Transverse colon (tissue), 3 donors: ENCODE results near the gene ETV6.

Experiments
- POLR2A ChIP-seq: fragments of 450-650 bp; IDR thresholded peaks from one replicate; pipeline ENCODE4 v1.6.1; 2016; ENCODE audit warnings: antibody characterized with exemption, mild to moderate bottlenecking, moderate library complexity
- TF ChIP-seq, protein P1 (sequence below), 5 experiments: fragments of 200-600 bp in 3 of 5; fragments of 450-650 bp in 2 of 5; sonication (generic) in 3 of 5; IDR thresholded peaks; 1 replicate in 2 of 5; 2 replicates in 3 of 5; pipeline ENCODE4 v1.5.1; 2016 to 2017; ENCODE audit warnings: antibody characterized with exemption in 5 of 5, inconsistent platforms in 3 of 5, mild to moderate bottlenecking in 2 of 5, moderate library complexity in 1 of 5

DNA sequence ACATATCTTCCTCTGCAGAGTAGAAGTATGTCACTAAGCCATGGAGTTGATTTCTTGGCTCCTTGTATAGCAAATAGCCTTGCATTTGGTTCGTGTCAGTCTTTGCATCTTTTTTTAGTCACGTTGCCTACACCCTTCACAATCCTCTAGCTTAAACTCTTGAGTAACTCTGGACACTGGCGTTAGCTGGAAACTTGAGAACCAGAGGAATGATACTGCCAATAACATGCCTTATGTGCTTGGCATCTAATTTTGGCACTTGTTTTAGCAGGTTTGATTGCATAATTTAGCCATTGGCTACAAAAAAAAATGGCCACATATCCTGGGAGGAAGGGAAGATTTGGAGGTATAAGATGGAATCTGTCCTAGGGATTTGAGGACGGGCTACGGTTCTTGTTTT lies 136.2 kb downstream of the ETV6 start:
- no peak for TF ChIP-seq POLR2A
- TF ChIP-seq, protein P1, sequence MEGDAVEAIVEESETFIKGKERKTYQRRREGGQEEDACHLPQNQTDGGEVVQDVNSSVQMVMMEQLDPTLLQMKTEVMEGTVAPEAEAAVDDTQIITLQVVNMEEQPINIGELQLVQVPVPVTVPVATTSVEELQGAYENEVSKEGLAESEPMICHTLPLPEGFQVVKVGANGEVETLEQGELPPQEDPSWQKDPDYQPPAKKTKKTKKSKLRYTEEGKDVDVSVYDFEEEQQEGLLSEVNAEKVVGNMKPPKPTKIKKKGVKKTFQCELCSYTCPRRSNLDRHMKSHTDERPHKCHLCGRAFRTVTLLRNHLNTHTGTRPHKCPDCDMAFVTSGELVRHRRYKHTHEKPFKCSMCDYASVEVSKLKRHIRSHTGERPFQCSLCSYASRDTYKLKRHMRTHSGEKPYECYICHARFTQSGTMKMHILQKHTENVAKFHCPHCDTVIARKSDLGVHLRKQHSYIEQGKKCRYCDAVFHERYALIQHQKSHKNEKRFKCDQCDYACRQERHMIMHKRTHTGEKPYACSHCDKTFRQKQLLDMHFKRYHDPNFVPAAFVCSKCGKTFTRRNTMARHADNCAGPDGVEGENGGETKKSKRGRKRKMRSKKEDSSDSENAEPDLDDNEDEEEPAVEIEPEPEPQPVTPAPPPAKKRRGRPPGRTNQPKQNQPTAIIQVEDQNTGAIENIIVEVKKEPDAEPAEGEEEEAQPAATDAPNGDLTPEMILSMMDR (IDR thresholded peaks at IDR 0.05): no peak
